HG02623 (cell line): ENCODE measurements around the gene TAF11L11.
"Not testable (repeated sequence)": the region's sequence is repeated elsewhere in the genome, so short reads cannot be mapped to it uniquely, and the experiment has no call there.

ENCODE experiments used
- ATAC-seq: cut with Tn5 transposase; IDR thresholded peaks from one replicate; pipeline ENCODE4 v1.9.1; 2021; ENCODE audit warnings: moderate library complexity; ENCODE audit not compliant: unreplicated experiment

Gene TAF11L11

GRCh38 chr5:17603880-17604279 lies at the start of gene TAF11L11:
Gene TAF11L11, plus strand, starts transcription at chr5:17604183.
- ATAC-seq, result not testable (repeated sequence)

DNA sequence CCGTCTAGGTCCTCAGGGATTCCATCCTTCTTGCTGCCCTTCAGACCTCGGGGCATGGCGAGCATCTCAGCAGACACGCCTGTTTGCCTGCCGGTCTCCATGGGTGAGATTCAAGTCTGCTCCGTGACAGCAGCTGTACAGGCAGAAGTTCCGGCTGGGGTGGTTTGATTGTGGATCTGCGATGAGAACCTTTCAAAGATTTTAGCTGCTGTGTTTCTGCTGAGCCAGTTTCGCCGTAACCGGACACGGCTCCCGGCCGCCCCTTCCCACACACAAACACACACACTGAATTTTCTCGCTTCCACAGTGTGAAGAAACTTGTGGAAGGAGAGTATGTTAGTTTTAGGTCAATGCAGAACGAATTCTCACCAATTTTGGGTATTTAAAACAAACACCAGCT lies 18.3 kb upstream of the TAF11L11 start, which contains the start of gene TAF11L7:
TAF11L7 (minus strand) TSS at position 101 of the 400 bp plus-strand sequence.
- ATAC-seq, result not testable (repeated sequence)

DNA sequence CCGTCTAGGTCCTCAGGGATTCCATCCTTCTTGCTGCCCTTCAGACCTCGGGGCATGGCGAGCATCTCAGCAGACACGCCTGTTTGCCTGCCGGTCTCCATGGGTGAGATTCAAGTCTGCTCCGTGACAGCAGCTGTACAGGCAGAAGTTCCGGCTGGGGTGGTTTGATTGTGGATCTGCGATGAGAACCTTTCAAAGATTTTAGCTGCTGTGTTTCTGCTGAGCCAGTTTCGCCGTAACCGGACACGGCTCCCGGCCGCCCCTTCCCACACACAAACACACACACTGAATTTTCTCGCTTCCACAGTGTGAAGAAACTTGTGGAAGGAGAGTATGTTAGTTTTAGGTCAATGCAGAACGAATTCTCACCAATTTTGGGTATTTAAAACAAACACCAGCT lies 13.1 kb upstream of the TAF11L11 start, which contains the start of gene TAF11L8:
TAF11L8 (minus strand) TSS at position 101 of the 400 bp plus-strand sequence.
- ATAC-seq, result not testable (repeated sequence)

DNA sequence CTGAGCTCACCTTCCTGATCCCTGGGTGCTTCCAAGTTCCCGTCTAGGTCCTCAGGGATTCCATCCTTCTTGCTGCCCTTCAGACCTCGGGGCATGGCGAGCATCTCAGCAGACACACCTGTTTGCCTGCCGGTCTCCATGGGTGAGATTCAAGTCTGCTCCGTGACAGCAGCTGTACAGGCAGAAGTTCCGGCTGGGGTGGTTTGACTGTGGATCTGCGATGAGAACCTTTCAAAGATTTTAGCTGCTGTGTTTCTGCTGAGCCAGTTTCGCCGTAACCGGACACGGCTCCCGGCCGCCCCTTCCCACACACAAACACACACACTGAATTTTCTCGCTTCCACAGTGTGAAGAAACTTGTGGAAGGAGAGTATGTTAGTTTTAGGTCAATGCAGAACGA lies 9.7 kb upstream of the TAF11L11 start, which contains the start of gene TAF11L9:
TAF11L9 (minus strand) TSS at position 140 of the 400 bp plus-strand sequence.
- ATAC-seq, result not testable (repeated sequence)

DNA sequence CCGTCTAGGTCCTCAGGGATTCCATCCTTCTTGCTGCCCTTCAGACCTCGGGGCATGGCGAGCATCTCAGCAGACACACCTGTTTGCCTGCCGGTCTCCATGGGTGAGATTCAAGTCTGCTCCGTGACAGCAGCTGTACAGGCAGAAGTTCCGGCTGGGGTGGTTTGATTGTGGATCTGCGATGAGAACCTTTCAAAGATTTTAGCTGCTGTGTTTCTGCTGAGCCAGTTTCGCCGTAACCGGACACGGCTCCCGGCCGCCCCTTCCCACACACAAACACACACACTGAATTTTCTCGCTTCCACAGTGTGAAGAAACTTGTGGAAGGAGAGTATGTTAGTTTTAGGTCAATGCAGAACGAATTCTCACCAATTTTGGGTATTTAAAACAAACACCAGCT lies 6.3 kb upstream of the TAF11L11 start, which contains the start of gene TAF11L10:
TAF11L10 (minus strand) TSS at position 101 of the 400 bp plus-strand sequence.
- ATAC-seq, result not testable (repeated sequence)

DNA sequence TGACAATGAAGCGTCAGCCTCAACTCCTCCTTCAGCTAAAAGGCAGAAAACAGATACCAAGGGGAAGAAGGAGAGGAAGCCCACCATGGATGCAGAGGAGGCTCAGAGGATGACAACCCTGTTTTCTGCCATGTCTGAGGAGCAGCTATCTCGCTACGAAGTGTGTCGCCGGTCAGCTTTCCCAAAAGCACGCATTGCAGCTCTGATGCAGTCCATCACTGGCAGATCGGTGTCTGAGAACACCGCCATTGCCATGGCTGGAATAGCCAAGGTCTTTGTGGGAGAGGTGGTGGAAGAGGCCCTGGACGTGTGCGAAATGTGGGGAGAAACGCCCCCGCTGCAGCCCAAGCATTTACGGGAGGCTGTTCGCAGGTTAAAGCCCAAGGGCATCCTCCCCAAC lies 968 bp downstream of the TAF11L11 start:
- ATAC-seq, result no peak

DNA sequence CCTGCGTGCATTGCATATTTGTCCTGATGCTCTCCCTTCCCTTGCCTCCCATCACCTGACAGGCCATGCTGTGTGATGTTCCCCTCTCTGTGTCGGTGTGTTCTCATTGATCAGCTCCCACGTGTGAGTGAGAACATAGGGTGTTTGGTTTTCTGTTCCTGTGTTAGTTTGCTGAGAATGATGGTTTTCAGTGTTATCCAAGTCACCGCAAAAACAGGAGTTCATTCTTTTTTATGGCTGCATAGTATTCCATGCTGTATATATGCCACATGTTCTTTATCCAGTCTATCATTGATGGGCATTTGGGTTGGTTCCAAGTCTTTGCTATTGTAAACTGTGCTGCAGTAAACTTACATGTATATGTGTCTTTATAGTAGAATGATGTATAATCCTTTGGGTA lies 3.5 kb downstream of the TAF11L11 start:
- not testable (repeated sequence) for ATAC-seq

GRCh38 chr5:17610092-17610491 lies 6.1 kb downstream of the TAF11L11 start, which contains the start of gene TAF11L12:
Gene TAF11L12, plus strand, starts transcription at chr5:17610392.
- not testable (repeated sequence) for ATAC-seq

DNA sequence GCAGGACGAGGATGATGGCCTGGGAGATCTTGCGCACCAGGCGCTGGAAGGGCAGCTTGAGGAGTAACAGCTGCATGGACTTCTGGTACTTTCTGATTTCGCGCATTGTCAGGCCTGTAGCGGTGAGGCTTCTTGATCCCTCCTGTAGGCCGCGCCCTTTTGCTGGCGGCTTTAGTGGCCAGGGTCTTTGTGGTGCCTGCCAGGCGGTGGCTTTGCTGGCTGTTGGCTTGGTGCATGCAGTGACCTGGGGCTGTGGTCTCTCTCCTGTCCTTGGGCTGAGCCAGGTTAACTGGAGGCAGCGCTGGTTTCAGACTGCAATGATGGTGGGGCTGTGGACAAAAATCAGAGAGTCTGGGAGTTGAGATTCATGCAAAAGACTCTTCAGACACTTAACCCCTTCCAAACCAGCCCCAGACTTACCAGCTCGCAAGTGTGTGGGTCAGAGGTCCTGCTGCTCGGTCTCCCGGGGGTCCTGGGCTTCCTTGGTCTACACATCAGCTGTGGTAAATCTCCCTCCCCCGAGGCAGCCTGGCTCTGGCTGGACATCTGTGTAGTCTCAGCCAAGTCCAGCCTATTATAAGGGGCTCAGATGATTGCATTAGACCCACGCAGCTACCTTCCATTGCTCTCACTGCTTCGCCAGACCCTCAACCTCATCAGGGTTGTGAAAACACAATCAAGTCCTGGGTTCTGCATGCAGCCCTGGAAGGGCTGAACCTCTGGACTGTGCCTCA lies 11.1 kb downstream of the TAF11L11 start:
- no peak for ATAC-seq

DNA sequence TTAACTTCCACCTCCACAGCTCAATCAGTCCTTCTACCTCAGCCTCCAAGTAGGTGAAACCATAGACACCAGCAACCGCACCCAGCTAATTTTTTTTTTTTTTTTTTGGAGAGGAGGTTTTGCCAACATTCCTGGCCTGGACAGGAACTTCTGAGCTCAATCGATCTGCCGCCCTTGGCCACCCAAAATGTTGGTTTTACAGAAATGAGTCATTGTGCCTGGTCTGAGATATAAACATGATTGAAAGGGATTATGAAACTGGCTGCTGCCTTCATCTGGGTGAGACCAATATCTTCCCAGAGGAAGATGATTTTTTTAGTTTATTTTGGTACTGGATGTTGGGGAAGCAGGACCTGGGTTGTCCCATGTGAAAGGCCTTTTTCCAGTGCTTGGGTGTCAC lies 15.4 kb downstream of the TAF11L11 start:
- no peak for ATAC-seq

GRCh38 chr5:17620627-17621026 lies 16.6 kb downstream of the TAF11L11 start:
- ATAC-seq, result no peak

- ATAC-seq, result no peak
These were observed 21.7 kb downstream of the TAF11L11 start for GRCh38 chr5:17625686-17626085.

DNA sequence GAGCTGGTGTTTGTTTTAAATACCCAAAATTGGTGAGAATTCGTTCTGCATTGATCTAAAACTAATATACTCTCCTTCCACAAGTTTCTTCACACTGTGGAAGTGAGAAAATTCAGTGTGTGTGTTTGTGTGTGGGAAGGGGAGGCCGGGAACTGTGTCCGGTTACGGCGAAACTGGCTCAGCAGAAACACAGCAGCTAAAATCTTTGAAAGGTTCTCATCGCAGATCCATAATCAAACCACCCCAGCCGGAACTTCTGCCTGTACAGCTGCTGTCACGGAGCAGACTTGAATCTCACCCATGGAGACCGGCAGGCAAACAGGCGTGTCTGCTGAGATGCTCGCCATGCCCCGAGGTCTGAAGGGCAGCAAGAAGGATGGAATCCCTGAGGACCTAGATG lies 27.8 kb downstream of the TAF11L11 start, which contains the start of gene TAF11L13:
TAF11L13 (plus strand) TSS at position 301 of the 400 bp plus-strand sequence.
- not testable (repeated sequence) for ATAC-seq

DNA sequence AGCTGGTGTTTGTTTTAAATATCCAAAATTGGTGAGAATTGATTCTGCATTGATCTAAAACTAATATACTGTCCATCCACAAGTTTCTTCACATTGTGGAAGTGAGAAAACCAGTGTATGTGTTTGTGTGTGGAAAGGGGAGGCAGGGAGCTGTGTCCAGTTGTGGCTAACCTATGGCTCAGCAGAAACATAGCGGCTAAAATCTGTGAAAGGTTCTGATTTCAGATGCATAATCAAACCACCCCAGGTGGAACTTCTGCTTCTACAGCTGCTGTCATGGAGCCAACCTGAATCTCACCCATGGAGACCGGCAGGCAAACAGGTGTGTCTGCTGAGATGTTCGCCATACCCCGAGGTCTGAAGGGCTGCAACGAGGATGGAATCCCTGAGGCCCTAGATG lies 30.2 kb downstream of the TAF11L11 start, which contains the start of gene TAF11L14:
TAF11L14 (plus strand) TSS at position 301 of the 400 bp plus-strand sequence.
- no peak for ATAC-seq

DNA sequence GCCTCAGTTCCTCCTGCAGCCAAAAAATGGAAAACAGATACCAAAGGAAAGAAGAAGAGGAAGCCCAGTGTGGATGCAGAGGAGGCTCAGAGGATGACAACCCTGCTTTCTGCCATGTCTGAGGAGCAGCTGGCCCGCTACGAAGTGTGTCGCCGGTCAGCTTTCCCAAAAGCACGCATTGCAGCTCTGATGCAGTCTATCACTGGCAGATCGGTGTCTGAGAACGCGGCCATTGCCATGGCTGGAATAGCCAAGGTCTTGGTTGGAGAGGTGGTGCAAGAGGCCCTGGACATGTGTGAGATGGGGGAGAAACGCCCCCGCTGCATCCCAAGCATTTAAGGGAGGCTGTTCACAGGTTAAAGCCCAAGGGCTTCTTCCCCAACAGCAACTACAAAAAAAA lies 45.2 kb downstream of the TAF11L11 start:
- ATAC-seq, result not testable (repeated sequence)

DNA sequence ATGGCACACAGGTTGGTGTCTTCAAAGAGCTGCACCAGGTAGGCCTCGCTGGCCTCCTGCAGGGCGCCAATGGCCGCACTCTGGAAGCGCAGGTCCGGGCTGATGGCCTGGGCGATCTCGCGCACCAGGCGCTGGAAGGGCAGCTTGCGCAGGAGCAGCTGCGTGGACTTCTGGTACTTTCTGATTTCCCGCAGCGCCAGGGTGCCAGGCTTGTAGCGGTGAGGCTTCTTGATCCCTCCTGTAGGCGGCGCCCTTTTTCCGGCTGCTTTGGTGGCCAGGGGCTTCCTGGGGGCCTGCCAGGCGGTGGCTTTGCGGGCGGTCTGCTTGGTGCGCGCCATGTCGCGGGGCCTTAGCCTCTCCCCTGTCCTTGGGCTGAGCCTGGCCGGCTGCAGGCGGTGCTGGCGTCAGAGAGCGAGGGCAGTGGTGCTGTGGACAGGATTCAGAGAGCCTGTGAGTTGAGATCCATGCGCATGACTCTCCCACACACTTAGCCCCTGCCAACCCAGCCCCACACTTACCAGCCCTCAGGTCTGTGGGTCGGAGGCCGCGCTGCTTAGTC lies 51.3 kb downstream of the TAF11L11 start:
- not testable (repeated sequence) for ATAC-seq
